ENCODE results near the gene PYROXD2.

GRCh38 chr10:98363220-98363619 is 51.8 kb downstream of the PYROXD2 start:
- TF ChIP-seq CREB5 (CRISPR knock-in tag; IDR thresholded peaks at IDR 0.05; ENCODE audit: low read depth) (no peak), OSR1 (CRISPR knock-in tag; IDR thresholded peaks at IDR 0.05) (no peak), GLIS3 (CRISPR knock-in tag; IDR thresholded peaks at IDR 0.05) (no peak), ZNF70 (CRISPR knock-in tag; IDR thresholded peaks at IDR 0.05) (no peak)

All from SK-N-SH treated with all-trans-retinoic acid at 6 μM for 48 hours (cell line).